GM18499 (cell line): ENCODE measurements around the gene LMNTD2.
A peak's percentile ranks its signal among the peaks of the same experiment; 100 is the strongest.

Experiments used
- ATAC-seq: cut with Tn5 transposase; IDR thresholded peaks from one replicate; pipeline ENCODE4 v1.9.1; 2021; ENCODE audit warnings: moderate number of reproducible peaks; ENCODE audit not compliant: insufficient read depth, unreplicated experiment

LMNTD2 gene

DNA sequence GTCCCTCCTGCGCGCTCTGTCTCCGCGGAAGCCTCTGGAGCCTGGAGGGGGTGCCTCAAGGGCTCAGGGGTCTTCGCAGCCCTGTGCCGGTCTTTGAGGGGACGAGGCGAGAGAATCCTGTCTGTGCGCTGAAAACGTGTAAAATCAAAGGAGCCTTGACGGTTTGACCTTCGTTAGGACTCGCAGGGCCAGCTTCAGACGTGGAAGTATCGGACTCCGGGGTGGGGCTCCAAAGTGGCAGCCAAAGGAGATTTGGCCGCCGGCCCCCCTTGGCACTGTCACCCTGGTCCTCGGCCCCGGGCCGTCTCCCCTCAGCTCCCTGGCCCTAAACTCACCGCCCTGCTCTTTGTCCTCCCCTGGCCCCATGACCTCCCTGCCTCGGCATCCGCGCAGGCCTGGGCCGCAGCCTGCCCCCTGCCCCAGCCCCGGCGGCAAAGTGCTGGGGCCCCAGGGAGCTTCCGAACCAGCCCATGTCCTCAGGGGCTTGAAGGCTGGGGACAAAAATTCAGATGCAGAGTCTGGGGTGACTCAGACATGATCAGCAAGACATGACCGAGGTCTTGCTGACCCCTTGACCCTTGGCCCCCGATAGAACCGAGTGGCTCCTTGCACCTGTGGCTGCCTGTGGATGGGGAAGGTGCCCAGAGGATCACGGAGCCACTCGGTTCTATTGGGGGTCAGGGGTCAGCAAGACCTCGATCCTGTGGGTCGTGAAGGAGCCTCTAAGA, 8.8 kb upstream of the LMNTD2 start:
- no peak for ATAC-seq

- ATAC-seq = peak; percentile 70
Measured at GRCh38 chr11:568306-569157, 8.0 kb upstream of the LMNTD2 start.

DNA sequence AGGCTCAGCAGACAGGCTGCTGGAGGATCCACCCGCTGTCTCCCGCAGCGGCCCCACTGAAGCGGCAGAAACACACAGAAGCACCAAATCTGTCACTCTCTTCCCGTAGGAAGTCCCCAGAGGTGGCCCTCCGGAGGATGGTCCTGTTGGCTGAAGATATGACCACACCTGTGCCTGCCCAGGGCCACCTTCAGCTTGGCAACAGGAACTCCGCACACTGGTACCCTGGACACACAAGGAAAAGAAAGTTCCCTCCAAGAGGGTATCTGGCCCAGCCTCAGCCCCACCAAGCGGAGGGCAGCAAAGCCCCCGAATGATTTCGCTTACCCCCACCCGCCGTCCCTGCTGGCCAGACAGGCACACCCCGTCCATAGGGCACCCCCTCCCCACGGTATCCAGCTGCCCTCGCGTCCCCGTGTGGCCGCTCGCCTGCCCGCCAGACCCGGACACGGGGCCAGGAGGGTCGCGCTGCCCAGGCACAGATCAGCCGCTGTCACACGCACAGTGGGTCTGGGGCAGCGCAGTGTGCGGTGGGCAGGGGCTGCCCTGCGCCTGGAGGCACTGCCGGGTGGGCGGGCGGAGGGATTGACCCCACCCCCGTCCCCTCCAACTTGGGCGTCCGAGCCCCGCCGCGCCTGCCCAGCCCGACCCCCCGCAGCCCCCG, 7.2 kb upstream of the LMNTD2 start:
- ATAC-seq = no peak

DNA sequence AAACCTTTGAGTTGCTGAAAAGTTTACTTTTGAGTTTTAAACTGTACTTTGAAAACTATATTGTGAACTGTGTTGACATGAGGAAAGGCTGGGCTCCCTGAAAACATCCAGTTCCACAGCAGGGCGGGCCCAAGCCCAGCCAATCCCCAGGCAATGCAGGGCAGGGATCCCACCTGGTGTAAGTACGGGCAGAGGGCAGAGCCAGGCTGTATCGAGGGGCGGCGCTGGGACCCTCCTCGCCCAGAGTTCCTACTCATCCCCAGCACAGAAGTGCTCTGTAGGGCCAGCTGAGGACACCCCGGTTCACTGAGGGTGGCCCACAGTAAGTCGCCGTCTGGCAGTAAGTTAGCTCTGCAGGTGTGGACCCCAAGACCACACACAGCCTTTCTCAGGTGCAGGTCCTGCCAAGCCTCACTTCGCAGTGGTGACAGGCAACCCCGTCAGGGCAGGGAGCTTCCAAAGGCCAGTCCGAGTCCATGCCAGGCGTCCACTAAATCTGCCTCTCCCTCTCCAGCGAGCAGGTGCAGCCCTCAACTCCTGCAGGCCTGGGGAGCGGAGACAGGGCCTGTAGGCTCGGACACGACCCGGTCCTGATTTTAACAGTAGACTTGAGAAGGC, 6.6 kb upstream of the LMNTD2 start:
- ATAC-seq = no peak

DNA sequence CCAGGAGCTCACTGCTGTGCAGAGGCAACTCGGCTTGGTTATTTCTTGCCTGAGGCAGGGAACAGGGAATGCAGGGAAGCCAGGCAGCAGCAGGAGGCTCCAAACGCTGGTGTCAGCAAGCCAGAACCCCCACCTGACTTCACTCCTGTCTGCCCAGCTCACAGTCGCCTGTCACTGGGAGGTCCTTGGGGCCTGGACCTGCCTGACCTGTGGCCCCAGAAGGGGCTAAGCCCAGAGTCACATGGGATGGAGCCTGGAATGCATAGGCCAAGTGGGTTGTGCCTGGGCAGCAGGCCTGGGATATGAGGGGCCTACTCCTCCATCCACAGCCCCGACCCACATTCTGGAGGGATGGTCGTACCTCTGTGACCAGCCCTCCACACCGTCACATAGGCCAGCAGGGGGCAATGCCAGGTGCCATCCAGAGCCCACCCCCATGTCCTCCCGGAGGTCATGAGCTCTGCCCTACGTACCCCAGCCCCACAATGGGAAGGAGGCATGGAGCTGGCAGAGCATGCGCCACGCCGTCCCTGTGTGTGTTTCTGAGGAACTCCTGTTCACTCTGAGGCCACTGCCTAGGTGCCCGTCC, 5.5 kb upstream of the LMNTD2 start:
- ATAC-seq = no peak

GRCh38 chr11:563812-564578, 3.5 kb upstream of the LMNTD2 start:
- ATAC-seq = no peak

DNA sequence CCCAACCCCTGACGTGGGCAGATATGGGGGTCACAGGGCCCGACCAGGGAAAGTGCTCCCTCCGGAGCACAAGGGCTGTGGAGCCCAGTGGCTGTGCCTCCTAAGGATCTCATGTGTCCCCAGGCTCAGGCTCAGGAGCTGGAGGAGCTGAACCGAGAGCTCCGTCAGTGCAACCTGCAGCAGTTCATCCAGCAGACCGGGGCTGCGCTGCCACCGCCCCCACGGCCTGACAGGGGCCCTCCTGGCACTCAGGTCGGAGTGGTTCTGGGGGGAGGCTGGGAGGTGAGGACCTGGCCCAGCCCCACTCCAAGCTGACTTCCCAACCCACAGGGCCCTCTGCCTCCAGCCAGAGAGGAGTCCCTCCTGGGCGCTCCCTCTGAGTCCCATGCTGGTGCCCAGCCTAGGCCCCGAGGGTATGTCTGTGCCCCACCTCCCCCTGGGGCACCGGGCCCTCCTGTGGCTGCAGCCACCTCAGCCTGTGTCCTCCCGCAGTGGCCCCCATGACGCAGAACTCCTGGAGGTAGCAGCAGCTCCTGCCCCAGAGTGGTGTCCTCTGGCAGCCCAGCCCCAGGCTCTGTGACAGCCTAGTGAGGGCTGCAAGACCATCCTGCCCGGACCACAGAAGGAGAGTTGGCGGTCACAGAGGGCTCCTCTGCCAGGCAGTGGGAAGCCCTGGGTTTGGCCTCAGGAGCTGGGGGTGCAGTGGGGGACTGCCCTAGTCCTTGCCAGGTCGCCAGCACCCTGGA, 2.7 kb upstream of the LMNTD2 start:
- no peak for ATAC-seq

DNA sequence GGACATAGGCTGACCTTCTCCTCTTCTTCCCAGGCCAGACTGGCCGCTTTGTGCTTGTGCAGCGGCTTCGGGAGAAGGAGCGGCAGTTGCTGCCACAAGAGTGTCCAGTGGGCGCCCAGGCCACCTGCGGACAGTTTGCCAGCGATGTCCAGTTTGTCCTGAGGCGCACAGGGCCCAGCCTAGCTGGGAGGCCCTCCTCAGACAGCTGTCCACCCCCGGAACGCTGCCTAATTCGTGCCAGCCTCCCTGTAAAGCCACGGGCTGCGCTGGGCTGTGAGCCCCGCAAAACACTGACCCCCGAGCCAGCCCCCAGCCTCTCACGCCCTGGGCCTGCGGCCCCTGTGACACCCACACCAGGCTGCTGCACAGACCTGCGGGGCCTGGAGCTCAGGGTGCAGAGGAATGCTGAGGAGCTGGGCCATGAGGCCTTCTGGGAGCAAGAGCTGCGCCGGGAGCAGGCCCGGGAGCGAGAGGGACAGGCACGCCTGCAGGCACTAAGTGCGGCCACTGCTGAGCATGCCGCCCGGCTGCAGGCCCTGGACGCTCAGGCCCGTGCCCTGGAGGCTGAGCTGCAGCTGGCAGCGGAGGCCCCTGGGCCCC, 1.6 kb upstream of the LMNTD2 start:
- ATAC-seq = no peak

- no peak for ATAC-seq
Measured at GRCh38 chr11:561148-562003, 838 bp upstream of the LMNTD2 start.

- ATAC-seq = no peak
Measured at GRCh38 chr11:559712-560304, 730 bp downstream of the LMNTD2 start.

DNA sequence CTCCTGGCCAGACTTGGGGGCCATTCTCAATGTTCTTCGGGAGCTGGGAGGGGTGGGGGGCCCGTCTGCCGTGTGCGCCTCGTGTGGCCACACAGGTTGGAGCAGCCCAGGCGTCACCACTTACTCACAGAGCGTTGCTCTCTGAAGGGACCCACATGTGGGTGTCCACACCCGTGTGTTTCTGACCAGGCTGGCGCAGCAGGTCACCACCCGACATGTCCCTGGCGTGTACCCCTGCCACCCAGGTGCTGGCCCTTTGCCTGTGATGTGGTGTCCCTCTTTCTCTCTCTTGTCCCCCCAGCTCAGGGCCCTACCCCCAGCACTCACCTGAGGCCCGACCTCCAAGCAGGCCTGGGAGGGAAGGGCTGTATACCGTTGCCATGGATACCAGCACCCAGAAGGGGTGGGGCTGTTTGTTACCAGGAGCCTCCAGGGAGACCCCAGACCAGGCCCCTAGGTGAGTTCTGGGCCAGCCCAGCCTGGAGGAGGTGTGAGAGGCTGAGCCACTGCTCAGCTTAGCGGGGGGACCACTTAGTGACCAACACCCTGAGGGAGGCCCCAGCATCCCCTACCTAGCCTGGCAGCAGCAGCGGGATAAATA, 1.4 kb downstream of the LMNTD2 start:
- no peak for ATAC-seq

DNA sequence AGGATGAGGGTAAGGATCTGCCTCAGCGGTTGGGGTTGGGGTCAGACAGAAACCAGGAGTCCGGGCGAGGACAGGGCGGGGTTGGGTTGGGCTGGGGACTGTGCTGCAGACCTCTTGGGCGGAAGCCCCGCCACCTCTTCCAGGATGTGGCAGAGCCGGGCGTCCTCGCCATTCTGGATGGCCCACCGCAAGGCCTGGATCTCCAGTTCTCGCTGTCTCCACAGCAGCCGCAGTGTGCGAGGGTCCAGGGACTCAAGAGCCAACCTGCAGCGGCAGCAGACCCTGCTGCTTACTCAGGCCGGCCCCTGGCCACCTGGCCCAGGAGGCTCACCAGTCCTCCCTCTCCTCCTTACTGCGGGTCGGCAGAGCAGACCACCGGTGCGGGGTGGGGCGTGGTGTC, 2.0 kb downstream of the LMNTD2 start:
- ATAC-seq = no peak

DNA sequence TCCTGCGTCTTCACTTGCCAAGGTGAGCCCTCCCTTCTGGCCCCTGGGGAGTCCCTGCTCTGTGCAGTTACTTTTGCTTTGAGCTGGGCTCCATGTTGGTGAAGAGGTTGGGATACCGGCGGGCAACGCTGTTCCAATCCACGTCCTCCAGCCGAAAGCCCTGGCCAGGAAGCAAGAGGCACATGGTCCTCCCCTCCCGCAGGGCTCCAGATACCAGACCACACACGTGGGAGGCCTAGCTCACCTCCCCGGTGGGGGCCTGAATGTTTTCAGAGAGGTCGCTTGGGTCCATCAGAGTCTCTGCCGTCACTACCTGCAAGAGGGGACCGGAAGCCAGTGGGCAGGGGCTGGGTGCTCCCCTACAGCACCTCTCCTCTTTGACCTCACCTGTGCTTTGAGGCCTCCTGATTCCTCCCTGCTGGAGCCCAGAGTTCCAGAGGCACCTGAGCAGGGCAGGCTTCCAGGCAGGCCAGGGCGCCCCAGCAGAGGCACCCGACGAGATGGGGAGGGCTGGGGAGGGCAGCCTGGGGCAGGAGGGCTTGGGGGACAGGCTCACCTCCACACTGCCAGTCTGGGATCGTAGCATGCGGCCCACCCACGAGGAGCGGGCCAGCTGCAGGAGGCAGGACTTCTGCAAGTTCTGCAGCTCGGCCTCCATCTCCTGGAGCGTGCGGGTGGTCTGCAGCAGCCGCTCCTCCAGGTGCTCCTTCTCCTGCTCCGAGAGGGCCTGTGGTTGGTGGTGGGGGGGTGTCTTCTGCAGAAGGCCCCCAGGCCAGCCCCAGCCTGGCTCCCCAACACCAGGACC, 3.0 kb downstream of the LMNTD2 start:
- ATAC-seq = no peak

DNA sequence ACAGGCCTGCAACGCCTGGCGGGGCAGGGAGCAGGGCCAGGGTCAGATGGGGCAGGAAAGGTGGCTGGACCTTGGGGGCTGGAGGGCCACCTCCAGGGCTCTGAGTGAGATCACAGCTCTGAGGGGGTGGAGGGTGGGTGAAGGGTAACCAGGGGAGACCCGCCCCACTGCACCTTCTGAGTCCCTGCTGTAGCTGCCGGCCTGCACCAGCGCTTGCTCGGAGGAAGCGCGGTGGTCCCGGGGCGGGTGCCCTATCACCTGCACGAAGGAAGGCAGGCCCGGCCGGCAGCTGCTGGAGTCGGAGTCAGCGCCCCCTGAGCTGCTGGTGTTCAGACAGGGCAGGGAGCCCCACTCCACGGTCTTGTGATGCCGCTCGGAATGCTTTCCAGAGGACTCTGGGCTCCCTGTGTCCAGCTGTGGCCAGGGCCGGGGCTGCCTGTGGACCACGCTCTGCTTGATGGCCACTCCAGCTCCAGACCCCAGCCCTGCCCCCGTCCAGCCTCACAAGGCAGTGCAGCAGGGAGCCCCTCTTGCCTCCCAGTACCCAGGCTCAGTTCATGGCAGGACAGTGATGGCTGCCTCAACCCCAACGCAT, 3.8 kb downstream of the LMNTD2 start:
- ATAC-seq = no peak

DNA sequence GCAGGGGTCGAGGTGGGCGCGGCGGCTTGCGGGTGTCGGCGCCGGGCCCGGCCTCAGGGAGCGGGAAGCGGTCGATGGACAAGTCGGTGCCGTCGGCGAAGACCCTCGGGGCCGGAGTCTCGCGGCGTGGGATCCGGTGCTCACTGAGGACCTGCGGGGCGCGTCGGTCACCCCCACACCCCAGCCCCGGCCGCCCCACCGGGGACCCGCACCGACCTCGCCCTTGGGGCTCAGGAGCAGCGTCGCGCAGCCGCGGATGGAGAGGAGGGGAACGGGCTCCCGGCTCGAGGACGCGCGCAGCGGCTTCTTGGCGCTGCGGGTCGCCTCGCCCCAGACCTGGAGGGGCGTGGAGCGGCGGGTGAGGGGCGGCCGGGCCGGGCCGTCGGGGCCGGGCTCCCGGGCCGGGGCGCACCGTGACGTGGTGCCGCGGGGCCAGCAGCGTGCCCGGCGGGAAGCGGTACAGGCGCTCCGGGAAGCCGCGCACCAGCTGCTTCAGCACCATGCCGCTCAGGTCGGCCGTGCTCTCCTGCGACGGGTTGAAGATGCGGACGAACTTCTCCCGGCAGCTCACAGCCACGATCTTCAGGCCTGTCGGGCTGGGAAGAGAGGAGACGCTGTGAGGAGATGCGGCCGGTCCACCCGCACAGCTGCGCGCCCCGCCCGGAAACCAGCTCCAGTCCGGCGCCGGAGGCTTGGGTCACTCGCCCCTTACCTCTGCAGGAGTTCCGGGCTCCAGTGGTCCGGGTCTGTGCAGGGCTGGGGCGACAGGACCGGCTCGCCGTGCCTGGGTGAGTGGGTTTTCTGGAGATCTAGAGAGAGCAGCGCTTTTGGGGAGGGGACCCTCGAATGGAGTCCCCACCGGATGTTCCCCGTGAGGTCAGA, 4.5 kb downstream of the LMNTD2 start:
- no peak for ATAC-seq
